ENCODE data around the gene NTF4.
"Not testable (repeated sequence)": the region's sequence is repeated elsewhere in the genome, so short reads cannot be mapped to it uniquely, and the experiment has no call there.

Gene NTF4

GRCh38 chr19:49036815-49037214 lies 27.8 kb downstream of the NTF4 start, which contains the start of gene CGB1:
Gene CGB1 (minus strand): TSS chr19:49036895. CDS start chr19:49036711, 184 bp downstream.
- H3K4me3 ChIP-seq (ENCODE audit: low read length); DNase-seq (ENCODE audit: low read depth): not testable (repeated sequence)
- peak; percentile 53 for TF ChIP-seq CTCF (IDR thresholded peaks at IDR 0.05; ENCODE audit: insufficient read depth, low read depth, low read length, missing control alignments)

DNA sequence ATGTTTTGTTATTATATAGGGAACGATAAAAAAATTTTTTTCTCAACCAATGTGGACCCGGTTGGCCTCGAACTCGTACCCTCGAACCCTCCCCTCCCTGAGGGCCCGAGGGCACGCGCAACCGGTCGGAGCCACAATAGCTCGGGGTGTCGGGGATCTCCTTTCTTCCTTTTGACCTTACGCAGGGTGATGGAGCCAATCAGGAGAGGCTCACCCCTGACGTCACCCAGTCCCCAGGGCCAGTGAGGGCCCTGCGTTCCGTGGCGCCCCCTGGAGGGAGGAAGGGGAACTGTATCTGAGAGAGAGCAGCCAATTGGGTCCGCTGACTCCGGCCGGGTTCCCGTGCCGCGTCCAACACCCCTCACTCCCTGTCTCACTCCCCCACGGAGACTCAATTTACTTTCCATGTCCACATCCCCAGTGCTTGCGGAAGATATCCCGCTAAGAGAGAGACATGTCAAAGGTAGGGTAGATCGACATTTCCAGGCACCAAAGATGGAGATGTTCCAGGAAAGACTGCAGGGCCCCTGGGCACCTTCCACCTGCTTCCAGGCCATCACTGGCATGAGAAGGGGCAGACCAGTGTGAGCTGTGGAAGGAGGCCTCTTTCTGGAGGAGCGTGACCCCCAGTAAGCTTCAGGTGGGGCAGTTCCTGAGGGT lies 32.8 kb downstream of the NTF4 start, which contains the start of gene CGB2:
Gene CGB2, plus strand, starts transcription at position 249 of the 660 bp plus-strand sequence. Its CDS starts 206 bp downstream, at position 455.
- DNase-seq (ENCODE audit: low read depth): not testable (repeated sequence)

GRCh38 chr19:49030323-49030722 lies 34.3 kb downstream of the NTF4 start:
- H3K4me3 ChIP-seq (ENCODE audit: low read length); DNase-seq (ENCODE audit: low read depth): not testable (repeated sequence)

More for the DNA sequence above, 32.8 kb downstream of the NTF4 start, which contains the start of gene CGB2:
- peak; percentile 36 for TF ChIP-seq CTCF (IDR thresholded peaks at IDR 0.05; ENCODE audit: insufficient read depth, low read depth, low read length, missing control alignments)
- not testable (repeated sequence) for H3K4me3 ChIP-seq (ENCODE audit: low read length)

- not testable (repeated sequence) for H3K4me3 ChIP-seq (ENCODE audit: low read length); DNase-seq (ENCODE audit: low read depth)
Observed at GRCh38 chr19:49029749-49030148, 34.9 kb downstream of the NTF4 start.

- not testable (repeated sequence) for H3K4me3 ChIP-seq (ENCODE audit: low read length); DNase-seq (ENCODE audit: low read depth)
Observed at GRCh38 chr19:49028686-49029085, 35.9 kb downstream of the NTF4 start.

GRCh38 chr19:49025599-49025998 lies 39.0 kb downstream of the NTF4 start:
- not testable (repeated sequence) for H3K4me3 ChIP-seq (ENCODE audit: low read length); DNase-seq (ENCODE audit: low read depth)

GRCh38 chr19:49025088-49025487 lies 39.5 kb downstream of the NTF4 start:
- not testable (repeated sequence) for H3K4me3 ChIP-seq (ENCODE audit: low read length); DNase-seq (ENCODE audit: low read depth)

DNA sequence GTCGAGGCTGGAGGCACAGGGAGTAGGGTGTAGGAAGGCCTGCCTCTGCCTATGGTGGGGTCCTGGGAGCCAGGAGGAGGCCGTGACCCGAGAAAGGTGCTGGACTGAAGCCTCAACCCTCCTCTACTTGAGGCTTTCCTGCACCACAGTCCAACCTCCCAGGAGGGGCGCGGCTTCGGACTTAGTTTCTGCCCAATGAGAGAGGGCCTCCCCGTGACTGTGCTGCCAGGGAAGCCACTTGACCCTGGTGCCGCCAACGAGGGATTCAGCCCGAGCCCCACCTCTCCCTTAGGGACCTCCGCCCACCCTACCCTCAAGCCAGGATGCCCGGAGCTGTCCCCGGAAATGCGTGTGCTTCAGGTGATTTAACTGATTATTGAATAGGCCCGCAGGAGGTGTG lies 40.4 kb downstream of the NTF4 start, which contains the start of gene CGB3:
Gene CGB3, minus strand, starts transcription at position 101 of the 400 bp plus-strand sequence. CDS start 362 bp downstream, outside the sequence.
- not testable (repeated sequence) for DNase-seq (ENCODE audit: low read depth); H3K4me3 ChIP-seq (ENCODE audit: low read length)

DNA sequence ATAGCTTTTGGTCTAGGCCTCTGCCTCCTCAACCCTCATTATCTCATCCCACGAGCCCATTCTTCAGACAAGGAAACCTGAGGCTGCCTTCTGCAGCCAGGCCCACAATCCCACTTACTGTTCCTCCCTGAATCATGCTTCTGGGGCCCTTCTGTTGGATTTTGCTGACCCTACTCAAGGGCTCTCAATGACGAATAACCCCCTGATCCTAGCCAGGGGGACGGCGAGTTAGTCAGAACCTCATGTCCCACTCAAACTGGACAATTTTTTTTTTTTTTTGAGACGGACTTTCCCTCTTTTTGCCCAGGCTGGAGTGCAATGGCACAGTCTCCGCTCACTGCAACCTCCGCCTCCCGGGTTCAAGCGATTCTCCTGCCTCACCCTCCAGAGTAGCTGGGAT lies 42.5 kb downstream of the NTF4 start:
- no peak for DNase-seq (ENCODE audit: low read depth)
- H3K4me3 ChIP-seq (ENCODE audit: low read length): no peak overlapping the region
- TF ChIP-seq CTCF (IDR thresholded peaks at IDR 0.05; ENCODE audit: insufficient read depth, low read depth, low read length, missing control alignments): no peak

GRCh38 chr19:49020931-49021895 lies 43.4 kb downstream of the NTF4 start:
- H3K4me3 ChIP-seq (ENCODE audit: low read length): no peak overlapping the region
- no peak for TF ChIP-seq CTCF (IDR thresholded peaks at IDR 0.05; ENCODE audit: insufficient read depth, low read depth, low read length, missing control alignments)
- DNase-seq (ENCODE audit: low read depth): no peak

Measured in epithelial cell of esophagus (primary cell).